Activated T-helper 2 cell treated with anti-CD3 and anti-CD28 coated beads, Interferon-gamma antibody, Interleukin-2, Interleukin-4, amounts not matched to agents 10 μg/mL and 5 μg/mL and 100 μg/mL, durations not matched to agents 14 hours and 24 hours and 36 hours (primary cell): ENCODE data around the gene FADS2. TPM values are rescaled to one million over a fixed set of nuclear protein-coding genes. Genes with fewer than 3 reads are reported as not detected.

Experiments
- DNase-seq: peaks from one replicate; pipeline ENCODE4 v3.0.0; 2021; ENCODE audit warnings: low spot score
- H3K27ac Mint-ChIP-seq: one replicate; pipeline ENCODE4 v1.8.0; 2021; ENCODE audit warnings: mixed read lengths
- H3K27me3 Mint-ChIP-seq: one replicate; pipeline ENCODE4 v1.8.0; 2021; ENCODE audit warnings: low read depth, mixed read lengths
- H3K36me3 Mint-ChIP-seq: one replicate; pipeline ENCODE4 v1.8.0; 2021; ENCODE audit warnings: low read depth, mixed read lengths
- H3K4me1 Mint-ChIP-seq: one replicate; pipeline ENCODE4 v1.8.0; 2021; ENCODE audit warnings: low read depth, mixed read lengths
- H3K4me3 Mint-ChIP-seq: one replicate; pipeline ENCODE4 v1.8.0; 2021; ENCODE audit warnings: low read depth, mild to moderate bottlenecking, moderate library complexity, mixed read lengths
- H3K9me3 Mint-ChIP-seq: one replicate; pipeline ENCODE4 v1.8.0; 2021; ENCODE audit warnings: mixed read lengths
- intact Hi-C: fragments of 100-400 bp; cut with micrococcal nuclease; formaldehyde crosslinking; loops from one replicate; pipeline ENCODE4 v1.15.1; 2023
- total RNA-seq: library from RNA; stranded (reverse); gene quantifications from 2 replicates; pipeline ENCODE4 v1.2.3, GENCODE V29; 2022

Gene FADS2
- total RNA-seq, 1 donor from 2014 or later, result 366 TPM

- Mint-ChIP-seq H3K27me3 (peaks cover 38% of the 10 kb centered on the region), H3K36me3 (no peaks in the 10 kb centered on the region), H3K9me3 (no peaks in the 10 kb centered on the region), H3K4me1 (peaks cover 7% of the 10 kb centered on the region), H3K4me3 (no peak overlapping the region), H3K27ac (no peak overlapping the region)
- intact Hi-C loops, result no loop called here
- DNase-seq, result no peak
Measured at GRCh38 chr11:61914471-61915171, 86.5 kb downstream of the FADS2 start.

GRCh38 chr11:61916737-61917333, 88.7 kb downstream of the FADS2 start:
- H3K9me3 Mint-ChIP-seq, result no peaks in the 10 kb centered on the region
- no peak overlapping the region for H3K4me3 Mint-ChIP-seq
- no peak for DNase-seq
- intact Hi-C loops, result no loop called here
- no peak overlapping the region for H3K27ac Mint-ChIP-seq
- no peaks in the 10 kb centered on the region for H3K36me3 Mint-ChIP-seq
- H3K4me1 Mint-ChIP-seq, result peaks cover 7% of the 10 kb centered on the region
- peaks cover 49% of the 10 kb centered on the region for H3K27me3 Mint-ChIP-seq

Other genes with a start within 250 kb of the FADS2 start
- 0.09 and 0.30 TPM in 2 replicates for gene SYT7, start 247.2 kb upstream of the FADS2 start, total RNA-seq
- 0.07 TPM in 2 replicates for gene DAGLA, start 147.9 kb upstream of the FADS2 start, total RNA-seq
- gene MYRF, start 75.7 kb upstream of the FADS2 start, total RNA-seq, result 1.8 and 2.6 TPM in 2 replicates
- 187 and 192 TPM in 2 replicates for gene TMEM258, start 35.7 kb upstream of the FADS2 start, total RNA-seq
- 130 and 131 TPM in 2 replicates for gene FEN1, start 35.4 kb upstream of the FADS2 start, total RNA-seq
- 114 and 116 TPM in 2 replicates for gene FADS1, start 11.3 kb upstream of the FADS2 start, total RNA-seq
- 22.1 and 24.1 TPM in 2 replicates for gene FADS3, start 63.2 kb downstream of the FADS2 start, total RNA-seq
- gene RAB3IL1, start 89.3 kb downstream of the FADS2 start, total RNA-seq, result 0.09 TPM in 1 of 2 replicates, not detected in the other
- 0.09 TPM in 1 of 2 replicates, not detected in the other for gene BEST1, start 122.1 kb downstream of the FADS2 start, total RNA-seq
- 568 and 585 TPM in 2 replicates for gene FTH1, start 139.3 kb downstream of the FADS2 start, total RNA-seq